ENCODE data around the gene CIT.

DNA sequence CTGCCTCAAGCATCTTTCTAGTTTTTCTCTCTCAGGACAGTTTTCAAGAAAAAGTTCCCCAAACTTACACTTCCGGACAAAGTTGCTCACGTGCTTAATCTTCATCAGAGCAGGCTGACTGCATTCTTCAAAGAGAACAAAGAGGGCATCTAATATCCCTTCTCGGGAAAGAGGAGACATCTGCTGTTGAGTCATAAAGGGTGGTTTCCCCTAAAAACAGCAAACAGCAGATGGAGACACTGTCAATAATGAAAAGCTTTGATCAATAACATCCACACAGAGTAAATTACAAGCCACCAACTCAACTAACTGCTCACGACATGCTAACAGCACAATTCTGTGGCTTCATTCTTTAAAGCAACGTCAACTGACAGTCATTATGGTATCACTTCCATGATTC lies 8.1 kb downstream of the CIT start:
- TF ChIP-seq, protein P1, sequence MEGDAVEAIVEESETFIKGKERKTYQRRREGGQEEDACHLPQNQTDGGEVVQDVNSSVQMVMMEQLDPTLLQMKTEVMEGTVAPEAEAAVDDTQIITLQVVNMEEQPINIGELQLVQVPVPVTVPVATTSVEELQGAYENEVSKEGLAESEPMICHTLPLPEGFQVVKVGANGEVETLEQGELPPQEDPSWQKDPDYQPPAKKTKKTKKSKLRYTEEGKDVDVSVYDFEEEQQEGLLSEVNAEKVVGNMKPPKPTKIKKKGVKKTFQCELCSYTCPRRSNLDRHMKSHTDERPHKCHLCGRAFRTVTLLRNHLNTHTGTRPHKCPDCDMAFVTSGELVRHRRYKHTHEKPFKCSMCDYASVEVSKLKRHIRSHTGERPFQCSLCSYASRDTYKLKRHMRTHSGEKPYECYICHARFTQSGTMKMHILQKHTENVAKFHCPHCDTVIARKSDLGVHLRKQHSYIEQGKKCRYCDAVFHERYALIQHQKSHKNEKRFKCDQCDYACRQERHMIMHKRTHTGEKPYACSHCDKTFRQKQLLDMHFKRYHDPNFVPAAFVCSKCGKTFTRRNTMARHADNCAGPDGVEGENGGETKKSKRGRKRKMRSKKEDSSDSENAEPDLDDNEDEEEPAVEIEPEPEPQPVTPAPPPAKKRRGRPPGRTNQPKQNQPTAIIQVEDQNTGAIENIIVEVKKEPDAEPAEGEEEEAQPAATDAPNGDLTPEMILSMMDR (conservative IDR thresholded peaks at IDR 0.05; ENCODE audit: low read length): no peak
- no peak for TF ChIP-seq EZH2phosphoT487 (IDR thresholded peaks at IDR 0.05; ENCODE audit: borderline replicate concordance)
